CD4-positive, alpha-beta T cell treated with Interleukin-17A for 4 hours (primary cell): Measurements from ENCODE around the gene JADE2.
"Not testable (repeated sequence)": the region's sequence is repeated elsewhere in the genome, so short reads cannot be mapped to it uniquely, and the experiment has no call there.

ENCODE experiments used
- DNase-seq: peaks from one replicate; pipeline ENCODE4 v3.0.0-alpha.2; 2020; ENCODE audit warnings: mixed read lengths

The JADE2 gene

DNA sequence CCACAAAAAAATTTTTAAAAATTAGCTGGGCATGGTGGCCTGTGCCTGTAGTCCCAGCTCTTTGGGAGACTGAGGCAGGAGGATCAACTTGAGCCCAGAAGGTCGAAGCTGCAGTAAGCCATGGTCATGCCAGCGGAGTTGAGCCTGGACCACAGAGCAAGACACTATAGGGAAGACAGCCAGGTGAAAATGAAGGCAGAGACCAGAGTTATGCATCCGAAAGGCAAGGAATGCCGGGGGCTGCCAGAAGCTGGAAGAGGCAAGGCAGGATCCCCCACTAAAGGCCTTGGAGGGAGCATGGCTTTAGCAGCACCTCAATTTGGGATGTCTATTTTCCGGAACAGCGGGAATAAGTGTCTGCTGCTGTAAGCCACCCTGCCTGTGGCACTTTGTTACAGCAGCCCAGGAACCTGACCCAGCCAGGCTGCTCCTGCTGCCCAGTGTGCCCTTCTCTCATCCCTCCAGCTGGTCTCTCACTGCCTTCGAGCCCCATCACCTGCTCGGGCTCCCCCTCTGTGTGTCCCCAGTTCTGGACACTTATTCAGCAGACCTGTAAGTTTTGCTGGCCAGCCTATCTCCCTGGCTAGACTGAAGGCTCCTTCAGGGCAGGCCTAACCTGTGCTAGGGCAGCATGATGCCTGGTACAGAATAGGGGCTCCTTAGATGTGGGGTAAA is 16.8 kb upstream of the JADE2 start:
- no peak for DNase-seq

DNA sequence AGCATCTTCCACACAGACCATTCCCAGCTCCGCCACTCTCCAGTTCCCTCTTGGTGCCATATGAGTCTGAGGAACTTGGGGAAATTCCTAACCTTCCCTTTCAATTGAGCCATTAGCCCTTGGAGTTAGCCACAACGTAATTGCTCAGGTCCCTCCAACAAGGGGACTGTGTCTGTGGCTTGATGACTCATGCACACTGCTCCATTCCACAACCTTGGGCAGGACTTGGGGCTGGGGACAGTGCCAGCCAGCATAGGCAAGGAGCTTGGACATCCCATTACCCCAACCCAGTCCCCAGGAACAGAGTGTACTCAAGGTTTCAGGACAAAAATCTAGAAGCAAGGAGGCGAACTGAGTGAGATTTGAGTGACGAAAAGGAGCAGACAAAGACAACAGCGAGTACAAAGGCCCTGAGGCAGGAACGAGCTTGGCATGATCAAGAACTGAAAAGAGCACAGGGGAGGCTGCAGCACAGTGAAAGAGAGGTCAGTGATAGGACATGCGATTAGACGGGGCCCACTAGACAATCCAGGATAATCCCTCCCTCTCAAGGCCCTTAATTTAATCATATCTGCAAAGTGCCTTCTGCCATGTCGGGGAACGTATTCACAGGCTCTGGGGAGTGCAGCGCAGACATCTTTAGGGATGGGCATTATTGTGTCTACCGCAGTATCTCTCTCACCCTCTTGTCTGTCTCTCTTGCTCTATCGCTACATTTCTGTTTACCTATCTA is 16.0 kb upstream of the JADE2 start:
- no peak for DNase-seq

DNA sequence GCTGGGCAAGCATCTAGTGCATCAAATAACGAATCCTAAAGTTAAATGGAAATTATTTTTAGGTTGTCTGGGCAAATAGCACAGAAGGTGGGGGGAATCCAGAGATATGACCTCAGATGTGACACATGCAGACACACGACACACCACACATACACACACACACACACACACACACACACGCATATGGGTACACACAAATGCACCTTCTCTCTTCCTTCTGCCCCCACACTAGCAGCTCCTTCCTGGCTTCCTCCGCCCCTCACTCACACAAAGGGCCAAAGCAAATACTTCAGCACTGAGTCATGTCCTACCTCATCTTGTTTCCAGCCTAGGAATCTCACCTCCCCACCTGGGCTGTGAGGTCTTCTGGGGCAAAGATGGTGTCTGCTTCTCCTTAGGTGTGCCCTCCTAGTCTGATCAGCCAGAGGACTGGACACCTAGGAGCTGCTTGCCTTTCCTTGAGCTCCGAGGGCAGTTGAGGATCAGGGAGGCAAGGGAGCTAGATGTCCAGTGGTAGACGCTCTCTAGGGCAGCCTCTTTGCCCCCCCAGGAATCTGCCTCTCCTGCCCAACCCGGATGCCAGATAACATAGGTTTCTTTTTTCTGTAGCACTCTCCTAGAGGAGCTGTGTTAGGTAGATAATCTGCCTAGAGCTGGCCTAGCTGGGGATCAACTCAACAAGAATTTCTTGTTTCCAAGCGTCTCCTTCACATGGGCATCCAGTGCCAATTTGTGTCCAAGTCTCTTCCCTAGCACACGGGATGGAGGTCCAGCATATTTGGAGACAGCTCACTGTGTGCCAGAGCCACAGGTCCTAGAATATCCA is 14.3 kb upstream of the JADE2 start:
- peak; percentile 34 for DNase-seq

DNA sequence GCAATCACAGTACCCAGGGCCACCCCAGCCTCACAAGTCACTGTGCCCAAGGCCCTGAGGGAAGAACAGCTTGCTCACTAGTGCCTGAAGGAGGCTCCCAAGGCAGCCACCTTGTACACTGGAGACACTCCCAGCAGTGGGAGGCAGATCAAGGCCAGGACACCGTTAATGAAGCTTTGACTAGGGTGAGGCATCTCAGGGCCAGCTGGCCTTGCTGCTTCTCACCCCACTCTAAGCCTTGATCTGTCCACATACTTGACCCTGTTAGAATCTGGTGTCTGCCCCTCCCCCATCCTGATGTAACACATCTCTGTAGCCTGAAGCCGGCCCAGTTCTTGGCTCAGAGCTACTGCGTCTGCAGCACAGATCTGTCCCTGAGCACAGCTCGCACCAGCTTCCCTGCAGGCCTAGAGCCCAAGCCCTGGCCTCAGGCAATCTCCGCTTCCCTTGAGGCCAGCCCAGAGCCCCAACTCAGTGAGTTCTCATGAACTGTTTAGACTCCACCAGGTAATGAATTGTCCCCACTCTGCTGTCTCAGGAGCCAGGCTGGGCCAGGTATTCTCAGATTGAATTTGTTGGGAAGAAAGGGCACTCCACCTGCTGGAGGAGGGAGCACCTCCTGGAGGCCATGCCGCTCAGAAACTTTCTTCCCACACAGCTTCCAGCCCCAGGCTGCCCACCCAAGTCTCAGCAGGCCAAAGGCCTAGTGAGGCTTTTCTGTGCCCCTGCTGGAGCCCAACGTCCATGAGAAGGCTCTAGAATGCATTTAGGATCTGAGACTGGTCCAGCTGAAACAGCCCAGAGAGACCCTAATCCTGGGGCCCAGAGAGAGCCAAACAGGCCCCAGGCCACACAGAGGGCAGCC is 13.4 kb upstream of the JADE2 start:
- no peak for DNase-seq

DNA sequence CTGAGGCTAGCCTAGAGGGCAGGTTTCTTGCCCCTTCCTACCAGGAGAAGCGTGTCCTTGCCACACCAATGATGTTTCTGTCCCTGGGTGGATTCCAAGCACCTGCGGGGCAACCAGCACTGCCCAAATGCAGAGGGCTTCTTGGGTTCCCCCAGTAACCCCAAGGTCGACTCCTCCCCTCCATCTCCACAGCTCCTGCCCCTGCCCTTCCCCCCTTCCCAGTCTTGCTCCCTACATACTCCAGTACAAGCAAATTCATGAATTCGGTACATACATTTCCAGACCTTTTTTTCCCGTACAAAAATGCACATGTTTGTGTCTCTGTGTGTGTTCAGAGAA is 12.8 kb upstream of the JADE2 start:
- no peak for DNase-seq

DNA sequence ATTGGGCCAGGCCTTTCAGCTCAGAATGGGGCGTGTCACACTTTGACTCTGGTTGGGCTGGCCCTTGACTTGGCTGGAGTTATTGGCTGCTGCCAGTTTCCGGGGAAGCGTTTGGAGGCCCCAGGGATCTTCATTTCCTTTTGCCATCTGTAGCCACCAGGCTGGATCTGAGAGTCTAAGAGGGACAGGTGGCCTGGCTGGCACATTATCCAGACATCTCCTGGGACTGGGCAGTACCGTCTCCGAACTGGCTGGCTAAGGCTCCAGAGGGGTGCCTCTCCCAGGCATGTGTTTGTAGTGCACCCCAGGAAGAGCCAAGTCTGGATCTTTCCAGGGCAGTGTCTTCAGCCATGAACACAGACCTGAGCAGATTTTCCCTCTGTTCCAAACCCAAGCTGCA is 9.7 kb upstream of the JADE2 start:
- DNase-seq = no peak

DNA sequence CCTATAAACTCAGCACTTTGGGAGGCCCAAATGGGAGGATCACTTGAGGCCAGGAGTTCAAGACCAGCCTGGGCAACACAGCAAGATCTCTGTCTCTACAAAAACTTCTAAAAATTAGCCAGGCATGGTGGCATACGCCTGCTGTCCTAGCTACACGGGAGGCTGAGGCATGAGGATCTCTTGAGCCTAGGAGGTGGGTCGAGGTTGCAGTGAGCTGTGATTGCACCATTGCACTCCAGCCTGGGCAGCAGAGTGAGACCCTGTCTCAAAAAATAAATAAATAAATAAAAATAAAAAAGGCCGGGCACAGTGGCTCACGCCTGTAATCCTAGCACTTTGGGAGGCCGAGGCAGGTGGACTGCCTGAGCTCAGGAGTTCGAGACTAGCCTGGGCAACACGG is 8.5 kb upstream of the JADE2 start:
- DNase-seq = not testable (repeated sequence)

DNA sequence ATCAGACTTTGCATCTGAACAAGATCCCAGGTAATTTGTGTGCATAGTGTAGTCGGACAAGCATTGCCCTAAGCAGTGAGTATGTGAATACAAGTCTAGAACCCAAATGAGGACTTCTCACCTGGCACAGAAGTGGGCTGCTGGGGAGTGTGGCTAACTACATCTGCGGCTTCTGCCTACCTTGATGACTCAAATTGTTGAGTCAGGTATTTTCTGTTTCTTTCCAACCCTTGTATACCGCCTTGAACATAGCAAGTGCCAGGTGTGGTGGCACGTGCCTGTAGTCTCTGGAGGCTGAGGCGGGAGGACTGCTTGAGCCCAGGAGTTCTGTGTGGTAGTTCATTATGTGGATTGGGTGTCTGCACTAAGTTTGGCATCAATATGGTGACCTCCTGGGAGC is 7.9 kb upstream of the JADE2 start:
- no peak for DNase-seq

DNA sequence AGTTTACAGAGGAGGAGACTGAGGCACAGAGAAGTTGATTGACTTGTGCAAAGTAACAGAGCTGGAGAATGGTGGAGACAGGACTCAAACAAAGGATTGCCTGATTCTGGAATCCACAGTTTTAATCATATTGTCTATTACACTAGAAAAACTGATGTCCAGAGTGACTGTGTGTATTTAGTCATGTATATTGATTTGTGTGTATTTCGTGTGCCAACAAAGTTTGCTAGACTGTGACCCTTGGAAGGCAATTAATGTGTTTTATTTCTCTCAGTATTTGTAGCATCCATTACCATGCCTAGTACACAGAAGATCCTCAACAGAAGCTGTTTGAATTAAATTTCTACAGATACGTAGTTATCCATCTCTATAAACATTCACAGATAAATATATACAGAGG is 5.5 kb upstream of the JADE2 start:
- DNase-seq = no peak

DNA sequence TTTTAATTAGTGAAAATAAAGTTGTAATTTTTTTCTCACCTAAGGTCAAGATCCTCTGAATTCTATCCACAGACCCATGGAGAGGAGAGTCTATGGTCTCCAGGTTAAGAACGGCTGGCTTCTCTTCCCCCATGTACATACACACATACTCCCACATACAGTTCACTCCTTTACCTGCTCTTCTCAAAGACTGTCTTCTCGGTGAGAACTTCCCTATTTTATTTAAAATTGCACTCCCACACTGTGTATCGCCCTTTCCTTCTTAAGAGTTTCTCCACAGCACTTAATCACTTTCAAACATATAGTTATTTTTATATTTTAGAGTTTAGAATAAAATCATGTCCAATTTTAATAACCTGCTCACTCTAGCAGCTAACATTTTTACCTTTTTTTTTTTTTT is 3.6 kb upstream of the JADE2 start:
- DNase-seq = no peak

DNA sequence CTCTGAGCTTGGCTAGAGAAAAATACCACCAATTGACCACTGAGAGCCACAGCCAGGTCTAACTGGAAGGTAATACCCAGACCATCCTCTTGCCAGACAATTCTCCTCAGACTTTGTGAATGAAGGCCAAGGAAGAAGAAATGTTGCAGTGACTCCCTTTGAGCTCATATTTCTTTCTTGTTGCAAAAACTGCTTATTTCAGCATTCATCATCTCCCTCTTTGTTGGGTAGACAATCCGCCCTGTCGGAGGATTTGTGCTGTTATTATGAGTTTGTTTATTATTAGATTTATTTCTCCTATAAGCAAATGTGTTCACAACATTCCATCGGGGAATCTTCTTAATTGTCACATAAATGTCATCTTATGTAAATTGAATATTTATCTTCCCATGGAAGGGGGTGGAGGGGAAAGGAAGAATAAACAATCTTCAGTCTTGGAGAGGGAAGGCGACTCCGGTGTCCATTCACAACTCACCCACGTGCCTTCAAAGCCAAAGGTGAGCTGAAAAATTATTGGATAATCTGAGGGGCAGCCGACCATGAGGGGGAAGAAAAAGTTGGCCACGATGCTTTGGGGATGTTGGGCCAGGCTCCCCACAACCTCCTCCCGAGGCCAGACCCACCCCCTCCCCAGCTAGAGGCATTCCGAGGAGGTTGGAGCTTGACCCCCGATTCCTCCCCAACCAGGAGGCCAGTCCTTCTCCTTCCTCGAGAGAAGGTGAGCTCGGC is 1.8 kb upstream of the JADE2 start:
- no peak for DNase-seq

DNA sequence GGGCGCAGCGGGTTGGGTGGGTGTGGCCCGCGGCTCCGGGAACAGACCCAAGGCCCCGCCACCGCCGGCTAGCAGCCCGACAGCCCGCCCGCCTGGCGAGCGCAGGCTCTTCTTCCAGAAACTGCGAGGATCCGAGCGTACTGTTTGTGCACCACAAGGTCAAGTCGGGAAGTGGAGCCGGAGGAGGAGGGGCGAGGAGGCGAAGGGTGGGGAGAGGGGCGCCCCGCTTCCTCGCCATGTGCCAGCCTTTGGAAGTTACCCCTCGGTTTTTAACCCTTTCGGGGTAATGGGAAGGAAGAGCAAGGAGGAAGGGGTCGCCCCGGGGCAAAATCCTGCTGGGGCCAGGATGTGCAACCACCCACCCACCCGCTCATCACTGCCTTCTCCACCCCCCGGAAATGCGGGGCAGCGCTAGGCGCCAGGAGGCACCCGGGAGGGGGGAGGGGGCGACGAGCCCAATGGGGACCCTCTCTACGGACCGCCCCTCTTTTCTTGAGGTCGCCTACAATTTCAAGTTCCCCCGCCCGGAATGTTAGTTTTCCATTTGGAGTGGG is 1.1 kb upstream of the JADE2 start:
- peak; percentile 83 for DNase-seq

DNA sequence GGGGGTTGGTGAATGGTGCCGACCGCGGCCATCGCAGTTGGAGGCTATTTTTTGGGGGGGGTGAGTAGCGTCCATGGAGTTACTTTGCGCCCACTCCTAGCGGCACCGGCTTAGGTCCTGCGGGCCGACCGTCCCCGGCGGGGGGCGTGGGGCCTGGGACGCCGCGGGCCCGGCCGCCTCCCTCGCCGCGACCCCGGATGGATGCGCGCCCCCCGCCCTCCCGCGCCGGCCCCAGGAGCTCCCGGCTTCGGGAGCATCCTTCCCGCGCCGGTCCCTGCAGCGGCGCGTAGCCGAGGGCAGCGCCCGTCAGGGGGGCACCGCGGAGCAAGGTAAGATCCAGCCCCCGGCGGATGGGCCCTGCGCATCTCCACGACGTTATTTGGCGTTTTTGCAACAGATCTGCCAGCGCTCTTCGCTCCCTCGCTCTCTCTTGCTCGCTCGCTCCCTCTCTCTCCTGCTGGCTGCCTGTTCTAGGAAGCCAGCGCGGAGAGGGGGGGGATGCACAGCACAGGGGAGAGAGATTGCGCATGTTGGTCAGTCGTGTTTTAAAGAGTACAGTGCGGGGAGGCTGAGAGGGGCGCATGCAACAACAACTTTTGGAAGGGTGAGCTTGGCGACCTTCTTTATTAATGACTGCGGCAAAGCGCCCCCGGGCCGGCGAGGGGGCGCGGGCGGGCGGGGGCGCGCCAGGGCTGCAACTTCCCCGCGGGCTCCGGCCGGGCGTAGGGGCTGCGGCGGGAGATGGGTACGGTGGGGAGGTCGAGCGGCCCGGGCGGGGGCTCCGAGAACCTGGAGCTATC is 413 bp downstream of the JADE2 start:
- peak; percentile 74 for DNase-seq

DNA sequence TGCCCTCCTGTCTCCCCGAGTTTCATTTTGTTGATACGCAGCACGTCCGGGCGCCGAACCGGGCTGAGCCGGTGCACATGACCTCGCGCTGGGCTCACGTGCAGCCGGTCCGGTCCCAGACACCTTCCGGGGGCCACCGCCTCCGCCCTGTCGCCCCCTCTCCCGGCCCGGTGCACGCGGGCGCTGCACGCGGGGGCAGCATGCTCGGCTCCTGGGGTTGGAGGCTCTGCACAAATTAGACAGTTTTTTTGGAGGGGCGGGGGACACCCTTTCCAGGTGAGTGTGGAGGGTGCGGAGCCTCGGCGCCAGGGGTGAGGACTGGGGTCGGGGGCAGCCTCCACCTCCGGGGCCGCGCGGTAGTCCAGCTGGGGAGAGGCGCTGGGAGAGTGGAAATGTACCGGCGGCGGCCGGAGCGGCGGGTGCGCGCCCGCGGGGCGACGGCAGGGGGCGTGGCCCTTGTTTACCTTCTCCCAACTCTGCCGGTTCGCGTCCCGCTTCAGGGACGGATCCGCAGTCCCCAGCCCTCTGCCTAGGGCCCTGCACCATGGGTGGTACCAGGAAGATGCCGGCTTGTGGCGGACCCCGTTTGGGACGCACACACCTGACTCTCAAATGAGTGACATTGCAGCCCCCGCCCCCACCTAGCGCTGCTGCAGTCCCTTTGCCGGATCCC is 1.1 kb downstream of the JADE2 start:
- peak; percentile 78 for DNase-seq

DNA sequence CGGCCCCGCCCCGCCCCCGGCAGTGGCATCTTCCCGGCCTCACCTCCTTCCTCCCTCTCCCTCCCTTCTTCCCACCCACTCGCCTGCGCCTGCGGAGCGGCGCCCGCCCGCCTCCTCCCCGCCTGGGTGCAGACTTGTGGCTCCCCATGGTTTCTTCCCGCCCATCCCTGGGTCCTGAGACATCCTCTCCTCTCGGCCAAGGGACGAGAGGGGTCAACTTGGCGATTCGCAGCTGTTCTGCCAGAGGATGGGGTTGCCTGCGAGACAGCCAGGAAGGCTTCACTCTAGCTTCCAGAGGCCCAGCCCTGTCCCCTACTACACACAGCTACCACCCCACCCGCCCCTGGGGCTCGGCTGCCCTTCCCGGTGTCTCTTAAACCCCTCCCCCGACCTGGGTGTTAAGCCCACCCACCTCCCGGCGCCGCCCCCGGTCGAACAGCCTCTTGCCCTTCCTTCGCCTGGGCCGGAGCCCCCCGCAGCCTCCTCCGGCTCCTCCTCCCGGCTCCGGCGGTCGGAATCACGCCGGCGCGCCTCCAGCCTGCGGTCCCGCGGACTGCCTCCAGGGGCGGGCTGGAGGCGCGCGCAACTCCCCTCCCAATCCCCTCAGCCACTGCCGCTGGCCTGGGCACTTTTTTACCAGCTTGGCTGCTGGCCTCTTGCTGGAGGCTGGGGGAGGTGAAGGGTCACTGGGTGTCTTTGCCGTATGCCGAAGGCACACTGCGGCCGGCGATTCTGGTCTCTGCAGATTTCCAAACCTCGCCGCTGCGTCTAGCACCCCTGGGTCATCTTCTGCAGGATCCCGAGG is 1.9 kb downstream of the JADE2 start:
- peak; percentile 76 for DNase-seq

DNA sequence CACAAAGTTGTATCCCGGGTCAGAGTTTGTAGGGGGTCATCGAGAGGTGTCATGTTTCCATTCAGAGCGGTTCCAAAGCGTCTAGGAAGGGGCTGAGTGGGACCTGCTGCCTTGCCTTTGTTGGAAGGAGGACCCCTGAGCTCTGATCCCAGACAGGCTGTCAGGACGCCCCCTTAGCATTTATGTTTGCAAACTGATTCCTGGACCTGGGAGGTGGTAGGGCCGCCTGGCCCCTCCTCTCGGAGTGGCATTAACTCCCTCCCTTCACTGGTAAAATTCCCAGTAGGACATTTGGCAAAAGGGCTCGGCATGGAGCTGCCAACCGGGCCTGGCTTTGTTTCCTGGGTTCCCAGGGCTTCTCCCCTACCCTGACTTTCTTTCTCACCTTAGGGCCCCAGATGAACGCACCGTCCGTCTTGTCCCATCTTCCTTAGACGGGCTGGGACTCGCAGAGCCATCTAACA is 2.5 kb downstream of the JADE2 start:
- DNase-seq = no peak

DNA sequence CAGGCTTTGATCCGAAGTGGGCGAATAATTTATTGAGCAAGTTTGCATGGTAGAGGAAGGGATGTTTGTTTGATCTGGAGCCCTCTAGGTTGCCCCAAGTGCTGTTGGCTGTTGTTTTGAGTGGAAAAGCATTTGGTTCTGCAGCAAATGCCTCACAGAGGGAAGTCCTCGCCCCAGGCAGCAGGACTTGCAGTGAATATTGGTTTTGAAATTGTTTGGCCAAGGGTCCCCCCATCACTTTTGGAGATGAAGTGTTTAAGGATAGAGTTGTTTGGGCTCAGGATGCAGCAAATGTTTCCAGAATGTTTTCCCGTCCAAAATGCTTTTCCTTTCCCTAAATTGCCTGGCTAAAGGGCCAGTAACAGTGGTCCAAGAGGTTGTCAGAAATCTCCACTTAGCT is 3.1 kb downstream of the JADE2 start:
- DNase-seq = no peak

DNA sequence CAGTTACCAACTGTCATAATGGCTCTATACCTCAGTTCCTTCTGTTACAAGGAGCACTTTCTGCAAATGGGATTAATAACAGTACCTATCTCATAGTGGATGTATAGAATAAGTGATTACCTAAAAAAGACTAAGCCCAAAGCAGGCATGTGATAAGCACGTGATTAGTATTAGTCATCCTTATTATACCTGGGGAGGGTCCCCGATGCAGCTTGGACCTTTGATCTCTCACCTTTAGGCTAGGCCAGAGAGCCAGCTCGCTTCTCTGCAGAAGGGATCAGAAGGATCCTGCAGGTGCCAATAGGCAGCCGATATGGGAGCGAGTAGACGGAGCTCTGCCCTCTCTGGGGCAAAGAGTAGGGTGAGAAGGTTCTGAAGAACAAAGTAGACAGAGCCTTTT is 4.0 kb downstream of the JADE2 start:
- no peak for DNase-seq

DNA sequence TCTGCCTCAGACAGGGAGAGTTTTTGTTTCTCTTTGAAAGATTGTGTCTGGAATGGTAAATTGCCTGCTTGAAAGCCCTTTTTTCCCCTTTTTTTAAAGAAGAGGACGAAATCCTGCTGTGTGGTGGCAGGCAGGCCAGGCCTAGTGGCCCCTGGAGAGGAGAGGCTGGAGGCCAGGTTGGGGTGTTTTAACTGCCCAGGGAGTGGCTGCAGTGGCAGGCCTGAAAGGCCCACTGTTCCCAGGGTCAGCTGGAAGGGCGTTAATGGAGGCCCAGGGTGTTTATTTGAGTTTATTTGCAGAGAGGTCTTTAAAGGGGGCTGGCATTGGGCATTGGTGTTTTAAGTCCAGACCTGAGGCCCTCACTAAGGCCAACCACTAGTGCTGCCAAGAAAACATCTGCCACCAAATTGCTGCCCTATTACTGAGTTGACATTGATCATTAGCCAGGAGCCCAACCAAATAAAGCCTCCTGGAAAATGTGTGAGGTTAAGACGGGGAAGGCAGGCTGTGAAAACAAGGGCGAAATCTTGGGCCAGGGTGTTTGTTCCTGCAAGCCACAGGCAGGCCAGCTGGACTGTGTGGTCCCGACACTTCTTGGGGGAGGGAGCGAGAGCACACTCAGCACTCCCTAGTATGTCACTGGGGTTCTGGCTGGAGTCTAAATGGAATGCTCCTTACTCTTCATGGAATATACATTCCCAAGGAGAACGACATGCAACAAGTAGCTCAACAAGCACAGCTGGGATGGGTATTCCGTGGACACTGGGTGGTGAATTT is 5.0 kb downstream of the JADE2 start:
- DNase-seq = no peak
